ENCODE measurements around the gene KDM4B. TPM values are rescaled to one million over a fixed set of nuclear protein-coding genes. Genes with fewer than 3 reads are reported as not detected.

KDM4B gene
- total and polyA plus RNA-seq, 3 donors from 2014 or later: 33.3 to 72.7 (median 67.7) TPM

GRCh38 chr19:5068233-5069072 lies 99.5 kb downstream of the KDM4B start:
- WGBS, 2 donors: 41 to 57% methylated on average over 32 to 39 of the region's 39 CpGs
- TF ChIP-seq POLR2A (IDR thresholded peaks at IDR 0.05) (no peak), CTCF (IDR thresholded peaks at IDR 0.05) (no peak)
- intact Hi-C loops (cut with DNase I; ENCODE audit: low total_unique reads): no loop called here
- H3K27me3 ChIP-seq: no peaks in the 10 kb centered on the region
- H3K4me3 ChIP-seq: no peak overlapping the region
- no peaks in the 10 kb centered on the region for H3K9me3 ChIP-seq
- peak overlapping the region in 1 of 2 donors; percentile 17 for H3K27ac ChIP-seq
- peaks cover 20% of the 10 kb centered on the region for H3K4me1 ChIP-seq
- peak; percentile 82 for DNase-seq
- H3K36me3 ChIP-seq (ENCODE audit: low read depth, missing control alignments): no peaks in the 10 kb centered on the region

GRCh38 chr19:5070331-5070730 lies 101.4 kb downstream of the KDM4B start:
- H3K4me1 ChIP-seq: peaks cover 20% of the 10 kb centered on the region
- no peaks in the 10 kb centered on the region for H3K36me3 ChIP-seq (ENCODE audit: low read depth, missing control alignments)
- no peak overlapping the region for H3K4me3 ChIP-seq
- no peak for DNase-seq
- no peak for TF ChIP-seq POLR2A (IDR thresholded peaks at IDR 0.05)
- TF ChIP-seq CTCF (IDR thresholded peaks at IDR 0.05): no peak
- no peaks in the 10 kb centered on the region for H3K9me3 ChIP-seq
- WGBS, 2 donors: 96 to 97% methylated on average over 17 of the region's 17 CpGs
- H3K27ac ChIP-seq: no peak overlapping the region
- intact Hi-C loops (cut with DNase I; ENCODE audit: low total_unique reads): no loop called here
- no peaks in the 10 kb centered on the region for H3K27me3 ChIP-seq

- Histone ChIP-seq H3K9me3 (no peaks in the 10 kb centered on the region), H3K27me3 (no peaks in the 10 kb centered on the region), H3K27ac (no peak overlapping the region), H3K36me3 (ENCODE audit: low read depth, missing control alignments) (no peaks in the 10 kb centered on the region), H3K4me3 (no peak overlapping the region), H3K4me1 (peaks cover 20% of the 10 kb centered on the region)
- no peak for TF ChIP-seq POLR2A (IDR thresholded peaks at IDR 0.05)
- no peak for TF ChIP-seq CTCF (IDR thresholded peaks at IDR 0.05)
- DNase-seq: no peak
- intact Hi-C loops (cut with DNase I; ENCODE audit: low total_unique reads): no loop called here
- WGBS, 2 donors: 89 to 96% methylated on average over 16 to 19 of the region's 19 CpGs
Observed at GRCh38 chr19:5070930-5071329, 102.0 kb downstream of the KDM4B start.

GRCh38 chr19:5071579-5071978 lies 102.7 kb downstream of the KDM4B start:
- intact Hi-C loops (cut with DNase I; ENCODE audit: low total_unique reads): no loop called here
- Histone ChIP-seq H3K9me3 (no peaks in the 10 kb centered on the region), H3K36me3 (ENCODE audit: low read depth, missing control alignments) (no peaks in the 10 kb centered on the region), H3K4me3 (no peak overlapping the region), H3K4me1 (peaks cover 20% of the 10 kb centered on the region), H3K27me3 (no peaks in the 10 kb centered on the region), H3K27ac (no peak overlapping the region)
- no peak for DNase-seq
- TF ChIP-seq POLR2A (IDR thresholded peaks at IDR 0.05) (no peak), CTCF (IDR thresholded peaks at IDR 0.05) (no peak)
- WGBS, 2 donors: 86 to 93% methylated on average over 6 to 8 of the region's 8 CpGs

- DNase-seq: no peak
- no peaks in the 10 kb centered on the region for H3K27me3 ChIP-seq
- H3K4me1 ChIP-seq: peaks cover 17% of the 10 kb centered on the region
- no peaks in the 10 kb centered on the region for H3K9me3 ChIP-seq
- H3K4me3 ChIP-seq: no peak overlapping the region
- intact Hi-C loops (cut with DNase I; ENCODE audit: low total_unique reads): no loop called here
- H3K27ac ChIP-seq: no peak overlapping the region
- TF ChIP-seq POLR2A (IDR thresholded peaks at IDR 0.05): no peak
- H3K36me3 ChIP-seq (ENCODE audit: low read depth, missing control alignments): no peaks in the 10 kb centered on the region
- WGBS, 2 donors: 87 to 92% methylated on average over 6 to 11 of the region's 11 CpGs
Observed at GRCh38 chr19:5072115-5072514, 103.2 kb downstream of the KDM4B start.
